Measurements from ENCODE around the gene LMTK3.

The LMTK3 gene

DNA sequence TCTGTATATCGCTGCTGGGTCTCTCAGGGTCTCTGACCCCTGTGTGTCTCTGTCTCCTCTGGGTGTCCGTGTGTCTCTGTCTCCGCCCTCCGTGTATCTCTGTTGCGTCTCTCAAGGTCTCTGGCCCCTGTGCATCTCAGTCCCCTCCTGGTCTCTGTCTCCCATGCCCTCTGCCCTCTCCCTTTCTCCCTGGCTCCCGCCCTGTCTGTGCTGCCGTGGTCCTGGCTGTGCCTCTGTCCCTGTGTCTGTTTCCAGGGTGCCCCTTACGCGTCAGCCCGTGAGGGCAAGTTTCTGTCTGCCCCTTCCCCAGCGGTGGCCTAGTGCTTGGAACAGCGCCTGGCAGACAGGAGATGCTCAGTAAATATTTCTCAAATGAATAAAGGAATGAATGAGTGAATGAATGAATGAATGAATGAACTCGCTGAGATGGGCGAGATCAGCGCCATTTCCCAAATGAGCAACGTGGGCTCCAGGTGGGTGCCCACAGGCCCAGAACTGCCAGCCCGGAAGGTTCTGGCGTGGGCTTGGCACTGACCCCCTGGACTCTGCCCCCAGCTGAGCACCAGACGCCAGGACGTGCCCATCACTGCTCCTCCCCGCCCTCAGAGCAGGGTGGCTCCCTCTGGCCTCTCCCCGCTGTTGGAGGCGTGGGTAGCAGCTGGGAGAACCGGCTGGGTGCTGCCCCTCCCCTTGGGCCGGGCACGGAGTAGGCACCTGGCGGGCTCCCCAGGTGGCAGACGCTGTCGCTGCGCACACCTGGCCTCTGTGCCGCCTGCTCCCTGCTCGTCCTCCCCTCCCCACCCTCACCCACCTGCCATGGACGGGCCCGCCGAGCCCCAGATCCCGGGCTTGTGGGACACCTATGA, 40.0 kb upstream of the LMTK3 start, which contains the start of gene SULT2B1:
Gene SULT2B1, plus strand, starts transcription at position 736 of the 866 bp plus-strand sequence. Its CDS starts 81 bp downstream, at position 817.
- Histone ChIP-seq H3K27ac (ENCODE audit: low read depth, low read length) (no peak within 1 kb of the TSS), H3K9me3 (ENCODE audit: control insufficient read depth in 5 of 5, low read length in 5 of 5) (no peaks in the 10 kb centered on the region), H3K9ac (ENCODE audit: low read length in 5 of 5) (no peak within 1 kb of the TSS), H3K36me3 (ENCODE audit: control insufficient read depth in 5 of 5, insufficient read depth in 5 of 5, low read length in 5 of 5) (no peaks in the 10 kb centered on the region), H3K27me3 (ENCODE audit: control insufficient read depth in 5 of 5, insufficient read depth in 4 of 5, low read length in 5 of 5) (peaks cover 0 to 12% (median 6%) of the 10 kb centered on the region in 5 donors), H3K4me3 (ENCODE audit: low read depth in 1 of 5, low read length in 5 of 5) (no peak within 1 kb of the TSS), H3K4me1 (ENCODE audit: control insufficient read depth in 5 of 5, insufficient read depth in 5 of 5, low read length in 5 of 5) (peaks cover 0 to 14% (median 5%) of the 10 kb centered on the region in 5 donors)

GRCh38 chr19:48549380-48549779, 37.7 kb upstream of the LMTK3 start:
- Histone ChIP-seq H3K9ac (ENCODE audit: low read length in 5 of 5) (no peak overlapping the region), H3K9me3 (ENCODE audit: control insufficient read depth in 5 of 5, low read length in 5 of 5) (no peaks in the 10 kb centered on the region), H3K4me1 (ENCODE audit: control insufficient read depth in 5 of 5, insufficient read depth in 5 of 5, low read length in 5 of 5) (peaks cover 0 to 7% (median 0%) of the 10 kb centered on the region in 5 donors), H3K36me3 (ENCODE audit: control insufficient read depth in 5 of 5, insufficient read depth in 5 of 5, low read length in 5 of 5) (no peaks in the 10 kb centered on the region), H3K4me3 (ENCODE audit: low read depth in 1 of 5, low read length in 5 of 5) (no peak overlapping the region), H3K27me3 (ENCODE audit: control insufficient read depth in 5 of 5, insufficient read depth in 4 of 5, low read length in 5 of 5) (peaks cover 0 to 22% (median 9%) of the 10 kb centered on the region in 5 donors), H3K27ac (ENCODE audit: low read depth, low read length) (no peak overlapping the region)

GRCh38 chr19:48548253-48548911, 36.7 kb upstream of the LMTK3 start:
- Histone ChIP-seq H3K4me3 (ENCODE audit: low read depth in 1 of 5, low read length in 5 of 5) (no peak overlapping the region), H3K27ac (ENCODE audit: low read depth, low read length) (no peak overlapping the region), H3K9ac (ENCODE audit: low read length in 5 of 5) (no peak overlapping the region), H3K9me3 (ENCODE audit: control insufficient read depth in 5 of 5, low read length in 5 of 5) (no peaks in the 10 kb centered on the region), H3K4me1 (ENCODE audit: control insufficient read depth in 5 of 5, insufficient read depth in 5 of 5, low read length in 5 of 5) (peaks cover 0 to 2% (median 1%) of the 10 kb centered on the region in 5 donors), H3K36me3 (ENCODE audit: control insufficient read depth in 5 of 5, insufficient read depth in 5 of 5, low read length in 5 of 5) (no peaks in the 10 kb centered on the region), H3K27me3 (ENCODE audit: control insufficient read depth in 5 of 5, insufficient read depth in 4 of 5, low read length in 5 of 5) (peaks cover 0 to 24% (median 10%) of the 10 kb centered on the region in 5 donors)

DNA sequence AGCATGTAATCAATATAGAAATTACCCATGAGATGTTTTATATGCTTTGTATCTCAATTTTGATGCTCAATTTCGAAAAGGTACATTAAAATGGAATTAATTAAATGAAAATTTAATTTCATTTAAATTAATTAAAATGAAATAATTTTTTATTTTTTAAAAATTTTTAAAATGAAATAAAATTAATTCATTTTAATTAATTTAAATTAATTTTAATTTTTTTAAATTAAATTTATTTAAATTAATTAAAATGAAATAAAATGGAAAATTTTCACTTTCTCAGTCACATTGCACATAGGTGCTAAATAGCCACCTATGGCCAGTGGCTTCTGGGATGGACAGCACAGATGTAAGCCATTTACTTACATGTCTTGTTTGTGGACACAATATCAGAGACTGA, 36.1 kb upstream of the LMTK3 start:
- no peaks in the 10 kb centered on the region for H3K36me3 ChIP-seq (ENCODE audit: control insufficient read depth in 5 of 5, insufficient read depth in 5 of 5, low read length in 5 of 5)
- H3K4me3 ChIP-seq (ENCODE audit: low read depth in 1 of 5, low read length in 5 of 5) = no peak overlapping the region
- H3K27me3 ChIP-seq (ENCODE audit: control insufficient read depth in 5 of 5, insufficient read depth in 4 of 5, low read length in 5 of 5) = peaks cover 0 to 25% (median 12%) of the 10 kb centered on the region in 5 donors
- peaks cover 0 to 6% (median 4%) of the 10 kb centered on the region in 5 donors for H3K4me1 ChIP-seq (ENCODE audit: control insufficient read depth in 5 of 5, insufficient read depth in 5 of 5, low read length in 5 of 5)
- H3K9me3 ChIP-seq (ENCODE audit: control insufficient read depth in 5 of 5, low read length in 5 of 5) = no peaks in the 10 kb centered on the region
- H3K27ac ChIP-seq (ENCODE audit: low read depth, low read length) = no peak overlapping the region
- H3K9ac ChIP-seq (ENCODE audit: low read length in 5 of 5) = no peak overlapping the region

- no peaks in the 10 kb centered on the region for H3K9me3 ChIP-seq (ENCODE audit: control insufficient read depth in 5 of 5, low read length in 5 of 5)
- peaks cover 0 to 6% (median 4%) of the 10 kb centered on the region in 5 donors for H3K4me1 ChIP-seq (ENCODE audit: control insufficient read depth in 5 of 5, insufficient read depth in 5 of 5, low read length in 5 of 5)
- H3K27me3 ChIP-seq (ENCODE audit: control insufficient read depth in 5 of 5, insufficient read depth in 4 of 5, low read length in 5 of 5) = peaks cover 0 to 19% (median 8%) of the 10 kb centered on the region in 5 donors
- H3K9ac ChIP-seq (ENCODE audit: low read length in 5 of 5) = no peak overlapping the region
- no peak overlapping the region for H3K4me3 ChIP-seq (ENCODE audit: low read depth in 1 of 5, low read length in 5 of 5)
- no peaks in the 10 kb centered on the region for H3K36me3 ChIP-seq (ENCODE audit: control insufficient read depth in 5 of 5, insufficient read depth in 5 of 5, low read length in 5 of 5)
- H3K27ac ChIP-seq (ENCODE audit: low read depth, low read length) = no peak overlapping the region
These were observed 33.5 kb upstream of the LMTK3 start for GRCh38 chr19:48544856-48545750.

GRCh38 chr19:48543121-48543710, 31.6 kb upstream of the LMTK3 start:
- peaks cover 0 to 7% (median 5%) of the 10 kb centered on the region in 5 donors for H3K4me1 ChIP-seq (ENCODE audit: control insufficient read depth in 5 of 5, insufficient read depth in 5 of 5, low read length in 5 of 5)
- H3K27me3 ChIP-seq (ENCODE audit: control insufficient read depth in 5 of 5, insufficient read depth in 4 of 5, low read length in 5 of 5) = peaks cover 0 to 14% (median 6%) of the 10 kb centered on the region in 5 donors
- no peaks in the 10 kb centered on the region for H3K9me3 ChIP-seq (ENCODE audit: control insufficient read depth in 5 of 5, low read length in 5 of 5)
- no peak overlapping the region for H3K9ac ChIP-seq (ENCODE audit: low read length in 5 of 5)
- H3K4me3 ChIP-seq (ENCODE audit: low read depth in 1 of 5, low read length in 5 of 5) = no peak overlapping the region
- H3K36me3 ChIP-seq (ENCODE audit: control insufficient read depth in 5 of 5, insufficient read depth in 5 of 5, low read length in 5 of 5) = no peaks in the 10 kb centered on the region
- H3K27ac ChIP-seq (ENCODE audit: low read depth, low read length) = no peak overlapping the region

DNA sequence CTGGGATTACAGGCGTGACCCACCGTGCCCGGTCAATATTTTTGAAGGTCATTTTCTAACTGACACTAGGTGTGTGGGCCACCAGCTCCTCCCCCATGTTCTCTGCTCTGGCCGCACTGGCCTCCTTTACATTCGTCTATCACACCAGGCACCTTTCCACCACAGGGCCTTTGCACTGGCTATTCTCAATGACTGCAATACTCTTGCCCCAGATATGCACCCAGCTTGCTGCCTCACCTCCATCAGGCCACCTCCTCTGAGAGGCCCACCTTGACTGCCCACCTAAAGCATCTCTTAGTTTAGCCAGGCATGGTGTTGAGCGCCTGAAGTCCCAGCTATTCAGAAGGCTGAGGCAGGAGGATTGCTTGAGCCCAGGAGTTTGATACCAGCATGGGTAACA, 30.2 kb upstream of the LMTK3 start:
- Histone ChIP-seq H3K4me3 (ENCODE audit: low read depth in 1 of 5, low read length in 5 of 5) (no peak overlapping the region), H3K9me3 (ENCODE audit: control insufficient read depth in 5 of 5, low read length in 5 of 5) (no peaks in the 10 kb centered on the region), H3K27ac (ENCODE audit: low read depth, low read length) (no peak overlapping the region), H3K9ac (ENCODE audit: low read length in 5 of 5) (no peak overlapping the region), H3K36me3 (ENCODE audit: control insufficient read depth in 5 of 5, insufficient read depth in 5 of 5, low read length in 5 of 5) (no peaks in the 10 kb centered on the region), H3K27me3 (ENCODE audit: control insufficient read depth in 5 of 5, insufficient read depth in 4 of 5, low read length in 5 of 5) (peaks cover 0 to 14% (median 3%) of the 10 kb centered on the region in 5 donors), H3K4me1 (ENCODE audit: control insufficient read depth in 5 of 5, insufficient read depth in 5 of 5, low read length in 5 of 5) (peaks cover 0 to 7% (median 5%) of the 10 kb centered on the region in 5 donors)

GRCh38 chr19:48540110-48540509, 28.5 kb upstream of the LMTK3 start:
- no peak overlapping the region for H3K9ac ChIP-seq (ENCODE audit: low read length in 5 of 5)
- H3K27ac ChIP-seq (ENCODE audit: low read depth, low read length) = no peak overlapping the region
- no peaks in the 10 kb centered on the region for H3K36me3 ChIP-seq (ENCODE audit: control insufficient read depth in 5 of 5, insufficient read depth in 5 of 5, low read length in 5 of 5)
- H3K4me1 ChIP-seq (ENCODE audit: control insufficient read depth in 5 of 5, insufficient read depth in 5 of 5, low read length in 5 of 5) = peaks cover 0 to 7% (median 5%) of the 10 kb centered on the region in 5 donors
- H3K9me3 ChIP-seq (ENCODE audit: control insufficient read depth in 5 of 5, low read length in 5 of 5) = no peaks in the 10 kb centered on the region
- peaks cover 0 to 3% (median 1%) of the 10 kb centered on the region in 5 donors for H3K27me3 ChIP-seq (ENCODE audit: control insufficient read depth in 5 of 5, insufficient read depth in 4 of 5, low read length in 5 of 5)
- no peak overlapping the region for H3K4me3 ChIP-seq (ENCODE audit: low read depth in 1 of 5, low read length in 5 of 5)

DNA sequence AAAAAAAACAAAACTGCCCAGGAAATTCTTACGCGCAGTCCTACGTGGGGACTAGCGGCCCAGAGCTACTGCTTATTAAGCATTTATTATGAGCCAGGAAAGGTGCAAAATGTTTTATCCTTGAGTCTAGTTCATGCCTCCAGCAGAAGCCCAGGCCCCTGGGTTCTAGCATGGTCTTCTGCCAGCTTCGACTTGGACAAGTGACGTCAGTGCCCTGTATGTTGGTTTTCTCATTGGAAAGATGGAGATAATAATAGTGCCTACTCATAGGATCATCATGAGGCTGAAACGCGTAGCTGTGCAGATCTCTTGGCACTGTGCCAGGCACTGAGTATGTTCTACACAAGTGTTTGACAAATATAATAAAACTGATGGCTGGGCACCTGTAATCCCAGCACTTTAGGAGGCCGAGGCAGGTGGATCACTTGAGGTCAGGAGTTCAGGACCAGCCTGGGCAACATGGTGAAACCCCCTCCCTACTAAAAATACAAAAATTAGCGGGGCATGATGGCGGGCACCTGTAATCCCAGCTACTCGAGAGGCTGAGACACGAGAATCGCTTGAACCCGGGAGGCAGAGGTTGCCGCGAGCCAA, 28.0 kb upstream of the LMTK3 start:
- Histone ChIP-seq H3K4me1 (ENCODE audit: control insufficient read depth in 5 of 5, insufficient read depth in 5 of 5, low read length in 5 of 5) (peaks cover 0 to 7% (median 5%) of the 10 kb centered on the region in 5 donors), H3K9me3 (ENCODE audit: control insufficient read depth in 5 of 5, low read length in 5 of 5) (no peaks in the 10 kb centered on the region), H3K4me3 (ENCODE audit: low read depth in 1 of 5, low read length in 5 of 5) (no peak overlapping the region), H3K36me3 (ENCODE audit: control insufficient read depth in 5 of 5, insufficient read depth in 5 of 5, low read length in 5 of 5) (no peaks in the 10 kb centered on the region), H3K9ac (ENCODE audit: low read length in 5 of 5) (no peak overlapping the region), H3K27me3 (ENCODE audit: control insufficient read depth in 5 of 5, insufficient read depth in 4 of 5, low read length in 5 of 5) (peaks cover 0 to 3% (median 0%) of the 10 kb centered on the region in 5 donors), H3K27ac (ENCODE audit: low read depth, low read length) (no peak overlapping the region)

Data from subcutaneous abdominal adipose tissue (tissue), 5 donors.